HK-2 (cell line): ENCODE data around the gene FHOD3.

Experiments
- DNase-seq: peaks from one replicate; pipeline ENCODE4 v3.0.0-alpha.2; 2018; ENCODE audit not compliant: unreplicated experiment

The FHOD3 gene

GRCh38 chr18:36382854-36383253 lies 85.3 kb downstream of the FHOD3 start:
- DNase-seq, result no peak

- DNase-seq, result no peak
Observed at GRCh38 chr18:36386150-36386920, 88.8 kb downstream of the FHOD3 start.

DNA sequence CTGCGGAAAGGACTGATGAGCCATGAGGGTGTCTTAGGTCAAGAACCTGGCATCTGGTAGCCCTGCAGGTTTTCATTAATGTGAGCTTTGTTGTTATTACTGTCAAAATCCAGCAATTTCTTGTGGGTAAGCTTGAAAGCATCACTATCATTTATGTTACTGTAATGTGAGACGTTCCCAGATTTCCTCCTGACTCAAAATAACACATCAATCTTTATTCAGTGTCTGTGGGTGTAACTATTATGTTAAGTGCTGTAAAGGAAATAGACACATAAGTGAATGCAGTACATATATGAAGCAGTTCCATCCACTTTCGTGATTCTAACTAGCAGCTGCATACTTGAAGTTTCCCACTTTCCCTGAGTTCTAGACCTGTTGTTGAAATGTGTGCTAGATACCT lies 89.8 kb downstream of the FHOD3 start:
- DNase-seq, result no peak

DNA sequence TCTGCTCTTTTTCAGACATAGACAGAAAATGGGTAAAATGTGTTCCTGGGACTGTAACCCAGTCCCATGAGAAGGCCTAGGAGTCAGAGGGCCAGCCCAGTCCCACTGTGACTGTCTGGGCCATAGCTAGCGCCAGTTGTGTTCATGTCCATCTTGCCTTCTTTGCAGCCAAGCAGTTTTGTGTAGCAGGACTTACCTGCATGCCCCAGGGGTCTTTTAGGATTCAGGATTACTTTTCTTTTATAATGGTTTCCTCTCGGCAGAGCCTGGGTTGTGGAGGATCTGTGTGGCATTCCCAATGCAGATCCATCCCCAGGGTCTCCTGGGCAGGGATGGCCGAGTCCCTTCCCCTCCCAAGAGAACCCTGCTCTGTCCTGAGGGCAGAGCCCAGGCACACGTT lies 90.8 kb downstream of the FHOD3 start:
- DNase-seq, result no peak

- DNase-seq, result no peak
Observed at GRCh38 chr18:36389027-36389426, 91.5 kb downstream of the FHOD3 start.

GRCh38 chr18:36389811-36390581 lies 92.5 kb downstream of the FHOD3 start:
- DNase-seq, result no peak

GRCh38 chr18:36391426-36392145 lies 94.1 kb downstream of the FHOD3 start:
- no peak for DNase-seq

- no peak for DNase-seq
Observed at GRCh38 chr18:36392164-36392978, 94.9 kb downstream of the FHOD3 start.

GRCh38 chr18:36392979-36393287 lies 95.4 kb downstream of the FHOD3 start:
- no peak for DNase-seq

GRCh38 chr18:36394486-36394885 lies 97.0 kb downstream of the FHOD3 start:
- no peak for DNase-seq

- DNase-seq, result no peak
Observed at GRCh38 chr18:36396190-36396589, 98.7 kb downstream of the FHOD3 start.

GRCh38 chr18:36397033-36397432 lies 99.5 kb downstream of the FHOD3 start:
- no peak for DNase-seq

GRCh38 chr18:36398419-36398818 lies 100.9 kb downstream of the FHOD3 start:
- no peak for DNase-seq

- DNase-seq, result no peak
Observed at GRCh38 chr18:36399055-36399454, 101.5 kb downstream of the FHOD3 start.

GRCh38 chr18:36401462-36401861 lies 103.9 kb downstream of the FHOD3 start:
- no peak for DNase-seq

GRCh38 chr18:36402765-36403396 lies 105.4 kb downstream of the FHOD3 start:
- DNase-seq, result no peak

DNA sequence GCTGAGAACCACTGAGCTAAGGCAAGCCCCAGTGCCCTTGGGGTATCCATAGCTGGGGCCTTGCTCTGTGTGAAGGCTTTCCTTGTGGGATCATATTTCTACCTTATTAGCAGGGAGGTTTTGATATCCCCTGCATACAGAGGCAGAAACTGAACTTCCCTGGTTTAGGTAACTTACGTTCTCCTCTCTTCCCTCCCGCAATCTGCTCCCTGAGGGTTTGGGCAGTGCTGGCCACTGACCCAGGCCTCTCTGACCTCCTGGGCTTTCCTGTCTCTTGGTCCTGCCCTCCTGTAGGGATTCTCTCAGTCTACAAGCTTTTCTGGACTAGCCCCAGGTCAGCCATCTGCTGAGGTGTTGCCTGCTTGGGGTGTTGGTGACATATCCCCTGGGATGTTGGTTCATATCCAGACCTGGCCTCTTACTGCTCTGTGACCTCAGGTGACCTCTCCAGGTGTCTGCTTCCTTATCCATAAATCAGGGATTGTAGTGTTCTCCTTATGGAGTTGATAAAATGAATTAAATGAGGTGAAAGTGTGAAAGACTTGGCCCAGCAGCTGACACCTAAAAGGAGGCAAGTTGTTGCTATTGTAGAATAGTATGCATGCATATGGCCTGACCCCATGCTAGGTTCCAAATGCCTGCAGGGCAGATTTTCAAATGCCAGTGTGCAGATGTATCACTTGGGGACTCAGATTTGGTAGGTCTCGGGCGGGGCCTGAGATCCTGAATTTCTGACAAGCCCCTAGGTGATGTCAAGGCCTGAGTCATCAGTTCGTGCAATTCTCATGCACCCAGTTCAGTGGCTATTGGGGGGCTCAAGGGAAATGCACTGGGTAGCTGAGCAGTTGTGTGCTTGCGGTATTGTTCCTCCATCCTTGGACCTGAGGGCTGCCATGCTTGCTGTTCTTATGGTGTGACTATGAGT lies 106.6 kb downstream of the FHOD3 start:
- no peak for DNase-seq

DNA sequence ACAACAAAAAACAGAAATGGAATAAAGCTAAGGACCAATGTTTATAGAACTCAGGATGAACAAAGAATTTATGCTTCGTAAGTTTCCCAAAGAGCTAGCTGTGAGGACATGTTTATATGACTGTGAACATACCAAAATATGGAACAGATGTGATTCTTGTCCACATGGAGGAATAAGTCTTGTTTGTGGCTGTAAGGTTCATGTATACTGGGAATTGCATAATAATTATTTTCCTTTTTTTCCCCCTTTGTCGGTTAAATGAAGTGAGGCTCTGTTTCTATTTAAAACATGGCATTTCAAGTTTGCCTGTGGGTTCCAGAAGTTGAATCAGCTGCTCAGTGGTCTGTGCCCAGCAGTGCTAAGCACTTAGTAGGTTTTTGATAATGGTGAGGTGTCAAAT lies 108.1 kb downstream of the FHOD3 start:
- DNase-seq, result no peak

DNA sequence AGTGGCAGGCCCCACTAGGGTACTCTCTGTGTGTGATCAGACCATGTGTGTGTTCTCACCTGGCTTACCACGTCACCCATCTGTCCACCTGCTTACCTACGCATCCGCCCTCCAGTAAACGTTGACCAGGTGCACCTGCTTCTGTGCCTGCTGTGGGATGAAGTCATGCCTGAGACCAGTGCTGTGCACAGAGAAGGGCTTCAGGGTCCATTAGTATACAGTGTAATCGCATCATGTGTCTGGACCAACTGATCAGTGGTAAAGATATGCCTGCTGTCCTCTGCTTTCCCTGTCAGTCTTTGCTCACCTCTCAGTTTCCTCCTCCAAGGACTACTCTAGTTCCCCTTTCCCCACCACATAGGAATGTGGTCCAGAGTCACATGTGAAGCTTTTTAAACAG lies 109.3 kb downstream of the FHOD3 start:
- DNase-seq, result no peak

- DNase-seq, result no peak
Observed at GRCh38 chr18:36408606-36409005, 111.1 kb downstream of the FHOD3 start.
